ENCODE data around the gene EVPLL.
"Not testable (repeated sequence)": the region's sequence is repeated elsewhere in the genome, so short reads cannot be mapped to it uniquely, and the experiment has no call there.

Gene EVPLL

DNA sequence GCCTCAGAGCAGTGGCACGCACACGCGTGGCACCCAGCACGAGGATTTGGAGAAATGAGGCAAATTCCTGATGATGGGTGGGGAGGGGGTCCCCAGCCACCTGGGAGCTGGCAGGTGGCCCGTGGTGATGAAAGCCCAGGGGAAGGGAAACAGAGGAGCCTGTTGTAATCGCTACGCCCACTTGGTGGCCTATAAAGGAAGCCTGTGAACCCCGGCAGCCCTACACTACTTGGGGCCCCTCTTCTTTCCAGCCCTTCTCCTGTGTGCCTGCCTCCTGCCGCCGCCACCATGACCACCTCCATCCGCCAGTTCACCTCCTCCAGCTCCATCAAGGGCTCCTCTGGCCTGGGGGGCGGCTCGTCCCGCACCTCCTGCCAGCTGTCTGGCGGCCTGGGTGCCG lies 49.1 kb downstream of the EVPLL start:
- not testable (repeated sequence) for DNase-seq

DNA sequence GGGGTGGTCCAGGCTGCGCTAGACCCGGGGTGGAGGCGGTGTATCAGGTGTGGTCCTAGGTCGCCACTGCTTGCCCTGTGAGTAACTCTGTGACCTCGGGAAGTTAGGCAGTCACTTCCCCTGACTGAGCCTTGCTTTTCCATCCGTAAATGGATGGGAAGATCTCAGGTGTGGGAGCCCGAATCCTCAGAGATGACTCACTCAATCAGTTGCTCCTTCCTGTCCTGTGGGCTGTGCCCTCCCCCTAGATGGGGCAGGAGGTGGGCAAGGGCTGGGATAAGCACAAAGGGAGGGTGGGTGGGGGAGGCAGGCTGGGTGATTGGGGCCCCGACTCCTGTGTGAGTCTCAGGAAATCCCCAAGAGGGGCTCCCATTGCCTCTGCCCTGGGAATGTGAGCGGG lies 54.6 kb downstream of the EVPLL start:
- DNase-seq: not testable (repeated sequence)
